CD1c-positive myeloid dendritic cell (primary cell): ENCODE data around the gene RERE.
A peak's percentile ranks its signal among the peaks of the same experiment; 100 is the strongest.

Experiments used
- DNase-seq: peaks from one replicate; pipeline ENCODE4 v3.0.0-alpha.2; 2016; ENCODE audit errors: extremely low spot score

RERE gene

GRCh38 chr1:8574985-8575384 is 242.5 kb downstream of the RERE start:
- no peak for DNase-seq

GRCh38 chr1:8572106-8572505 is 245.3 kb downstream of the RERE start:
- no peak for DNase-seq

- DNase-seq: peak; percentile 4
Observed at GRCh38 chr1:8571200-8571984, 246.0 kb downstream of the RERE start.

- peak; percentile 9 for DNase-seq
Observed at GRCh38 chr1:8570465-8570864, 247.0 kb downstream of the RERE start.

GRCh38 chr1:8569242-8569641 is 248.2 kb downstream of the RERE start:
- no peak for DNase-seq

- no peak for DNase-seq
Observed at GRCh38 chr1:8568837-8569236, 248.6 kb downstream of the RERE start.

GRCh38 chr1:8567146-8567545 is 250.3 kb downstream of the RERE start:
- no peak for DNase-seq

GRCh38 chr1:8565802-8566201 is 251.6 kb downstream of the RERE start:
- DNase-seq: no peak

- DNase-seq: no peak
Observed at GRCh38 chr1:8563944-8564537, 253.4 kb downstream of the RERE start.

GRCh38 chr1:8562881-8563865 is 254.3 kb downstream of the RERE start:
- DNase-seq: no peak

GRCh38 chr1:8562222-8562621 is 255.2 kb downstream of the RERE start:
- DNase-seq: peak; percentile 11

- peak; percentile 67 for DNase-seq
Observed at GRCh38 chr1:8560611-8561544, 256.6 kb downstream of the RERE start.

GRCh38 chr1:8560035-8560434 is 257.4 kb downstream of the RERE start:
- no peak for DNase-seq

GRCh38 chr1:8555582-8555981 is 261.9 kb downstream of the RERE start:
- no peak for DNase-seq

GRCh38 chr1:8554956-8555534 is 262.4 kb downstream of the RERE start:
- no peak for DNase-seq

GRCh38 chr1:8552820-8553397 is 264.5 kb downstream of the RERE start:
- no peak for DNase-seq

- DNase-seq: no peak
Observed at GRCh38 chr1:8551613-8552489, 265.6 kb downstream of the RERE start.

- DNase-seq: no peak
Observed at GRCh38 chr1:8551057-8551456, 266.4 kb downstream of the RERE start.

- DNase-seq: no peak
Observed at GRCh38 chr1:8547791-8548190, 269.6 kb downstream of the RERE start.
